CD8-positive, alpha-beta memory T cell (primary cell): ENCODE measurements around the gene TPGS1. TPM values are rescaled to one million over a fixed set of nuclear protein-coding genes. Genes with fewer than 3 reads are reported as not detected.

Experiments
- CTCF ChIA-PET: fragments of 350-600 bp; sonication (Branson Sonifier 250); formaldehyde crosslinking; loops from one replicate; lab custom pipeline; 2021; ENCODE audit warnings: antibody characterized with exemption; lab: Charles Lee
- POLR2A ChIA-PET: fragments of 350-600 bp; sonication (Branson Sonifier 250); formaldehyde crosslinking; loops from one replicate; lab custom pipeline; 2021; ENCODE audit warnings: antibody characterized with exemption; lab: Charles Lee
- DNase-seq, 5 donors: peaks; one replicate each; pipeline versions ENCODE4 v3.0.0 to v3.0.0-alpha.2; 2020 to 2022; ENCODE audit warnings: mixed read lengths in 1 of 5
- H3K27ac ChIP-seq: one replicate; pipeline ENCODE4 v1.7.0; 2013; ENCODE audit warnings: low read depth, mild to moderate bottlenecking, low read length, moderate library complexity
- H3K27me3 ChIP-seq: 2 replicates; pipeline ENCODE4 v1.7.0; 2013; ENCODE audit warnings: low read length, mild to moderate bottlenecking; ENCODE audit not compliant: insufficient read depth, poor library complexity, severe bottlenecking
- H3K36me3 ChIP-seq: 2 replicates; pipeline ENCODE4 v1.7.0; 2013; ENCODE audit warnings: mild to moderate bottlenecking, low read length, moderate library complexity; ENCODE audit not compliant: insufficient read depth
- H3K4me1 ChIP-seq: 2 replicates; pipeline ENCODE4 v1.7.0; 2013; ENCODE audit warnings: mild to moderate bottlenecking, low read length, moderate library complexity; ENCODE audit not compliant: insufficient read depth
- H3K4me3 ChIP-seq: 2 replicates; pipeline ENCODE4 v1.7.0; 2013; ENCODE audit warnings: mild to moderate bottlenecking, low read length
- H3K9me3 ChIP-seq: 2 replicates; pipeline ENCODE4 v1.7.0; 2013; ENCODE audit warnings: mild to moderate bottlenecking, low read length
- H3K27ac Mint-ChIP-seq, 8 donors: one replicate each; pipeline ENCODE4 v1.8.0; 2020 to 2021; ENCODE audit warnings: mixed read lengths in 8 of 8, mild to moderate bottlenecking in 6 of 8, inconsistent platforms in 3 of 8, moderate library complexity in 3 of 8
- H3K27me3 Mint-ChIP-seq, 2 donors: one replicate each; pipeline ENCODE4 v1.8.0; 2020 to 2021; ENCODE audit warnings: mixed read lengths in 2 of 2, mild to moderate bottlenecking in 1 of 2, moderate library complexity in 1 of 2
- H3K36me3 Mint-ChIP-seq, 3 donors: one replicate each; pipeline ENCODE4 v1.8.0; 2020 to 2021; ENCODE audit warnings: mixed read lengths in 3 of 3, inconsistent platforms in 1 of 3, mild to moderate bottlenecking in 1 of 3
- H3K4me1 Mint-ChIP-seq, 3 donors: one replicate each; pipeline ENCODE4 v1.8.0; 2020 to 2021; ENCODE audit warnings: mixed read lengths in 3 of 3, inconsistent platforms in 1 of 3, mild to moderate bottlenecking in 1 of 3
- H3K4me3 Mint-ChIP-seq, 7 donors: one replicate each; pipeline ENCODE4 v1.8.0; 2020 to 2021; ENCODE audit warnings: mixed read lengths in 7 of 7, mild to moderate bottlenecking in 6 of 7, moderate library complexity in 4 of 7, inconsistent platforms in 2 of 7
- H3K9me3 Mint-ChIP-seq, 5 donors: one replicate each; pipeline ENCODE4 v1.8.0; 2020 to 2022; ENCODE audit warnings: mixed read lengths in 5 of 5, mild to moderate bottlenecking in 3 of 5, moderate library complexity in 2 of 5, inconsistent platforms in 1 of 5
- polyA plus RNA-seq: library from polyadenylated mRNA; unstranded; fragments of 300-500 nt; fragmentation: Illumina TruSeq; gene quantifications from one replicate; pipeline ENCODE4 v1.2.3, GENCODE V29; 2021
- total RNA-seq, 2 experiments: library from RNA; stranded (reverse); gene quantifications; one replicate each; pipeline ENCODE4 v1.2.3, GENCODE V29; 2021

The TPGS1 gene
- total and polyA plus RNA-seq, 3 experiments from 2014 or later, result 18.6 to 50.3 (median 20.0) TPM

GRCh38 chr19:512547-513365 is 5.5 kb downstream of the TPGS1 start:
- Mint-ChIP-seq H3K36me3 (peaks cover 0 to 9% (median 7%) of the 10 kb centered on the region in 3 donors), H3K4me3 (peak overlapping the region in 1 of 7 donors; percentile 91), H3K9me3 (no peaks in the 10 kb centered on the region), H3K27ac (peak overlapping the region; percentile 61 to 100 (median 100)), H3K27me3 (peaks cover 0 to 1% of the 10 kb centered on the region in 2 donors), H3K4me1 (peaks cover 35 to 59% (median 48%) of the 10 kb centered on the region in 3 donors)
- ChIA-PET CTCF (interaction anchor here (4.7 kb wide), 1 partner anchor 18 kb away, joined by 55 read pairs; the partner anchor contains the start of gene CDC34), POLR2A (no interaction called here)
- DNase-seq, result no peak
- H3K27ac ChIP-seq, result no peak overlapping the region
- no peaks in the 10 kb centered on the region for H3K27me3 ChIP-seq
- H3K36me3 ChIP-seq, result no peaks in the 10 kb centered on the region
- peaks cover 47% of the 10 kb centered on the region for H3K4me1 ChIP-seq
- H3K4me3 ChIP-seq, result no peak overlapping the region
- H3K9me3 ChIP-seq, result no peaks in the 10 kb centered on the region

DNA sequence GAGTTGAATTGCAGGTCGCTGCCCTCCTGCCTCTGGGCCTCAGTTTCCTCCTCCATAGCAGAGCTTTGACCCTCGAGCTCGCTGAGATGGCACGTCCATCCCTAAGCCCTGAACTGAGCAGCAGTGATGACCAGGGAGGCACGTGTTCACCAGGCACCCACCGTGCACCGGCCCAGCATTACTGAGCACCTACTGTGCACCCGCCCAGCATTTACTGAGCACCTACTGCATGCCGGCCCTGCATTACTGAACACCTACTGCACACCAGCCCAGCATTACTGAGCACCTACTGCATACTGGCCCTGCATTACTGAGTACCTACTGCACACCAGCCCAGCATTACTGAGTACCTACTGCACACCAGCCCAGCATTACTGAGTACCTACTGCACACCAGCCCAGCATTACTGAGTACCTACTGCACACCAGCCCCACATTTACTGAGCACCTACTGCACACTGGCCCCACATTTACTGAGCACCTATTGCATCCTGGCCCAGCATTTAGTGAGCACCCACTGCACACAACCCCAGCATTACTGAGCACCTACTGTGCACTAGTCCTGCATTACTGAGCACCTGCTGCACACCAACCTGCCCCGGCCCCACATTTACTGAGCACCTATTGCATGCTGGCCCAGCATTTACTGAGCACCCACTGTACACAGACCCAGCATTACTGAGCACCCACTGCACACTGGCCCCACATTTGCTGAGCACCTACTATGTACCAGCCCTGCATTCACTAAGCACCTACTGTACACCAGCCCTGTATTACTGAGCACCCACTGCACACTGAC is 6.3 kb downstream of the TPGS1 start:
- Mint-ChIP-seq H3K4me3 (no peak overlapping the region), H3K27ac (peak overlapping the region; percentile 15 to 94 (median 78)), H3K4me1 (peaks cover 29 to 51% (median 40%) of the 10 kb centered on the region in 3 donors), H3K27me3 (peaks cover 0 to 1% of the 10 kb centered on the region in 2 donors), H3K36me3 (peaks cover 0 to 7% (median 7%) of the 10 kb centered on the region in 3 donors), H3K9me3 (no peaks in the 10 kb centered on the region)
- H3K27ac ChIP-seq, result no peak overlapping the region
- peaks cover 39% of the 10 kb centered on the region for H3K4me1 ChIP-seq
- no peak for DNase-seq
- ChIA-PET POLR2A (no interaction called here), CTCF (interaction anchor here (4.7 kb wide), 1 partner anchor 17 kb away, joined by 55 read pairs; the partner anchor contains the start of gene CDC34)
- no peak overlapping the region for H3K4me3 ChIP-seq
- no peaks in the 10 kb centered on the region for H3K36me3 ChIP-seq
- no peaks in the 10 kb centered on the region for H3K9me3 ChIP-seq
- H3K27me3 ChIP-seq, result no peaks in the 10 kb centered on the region

DNA sequence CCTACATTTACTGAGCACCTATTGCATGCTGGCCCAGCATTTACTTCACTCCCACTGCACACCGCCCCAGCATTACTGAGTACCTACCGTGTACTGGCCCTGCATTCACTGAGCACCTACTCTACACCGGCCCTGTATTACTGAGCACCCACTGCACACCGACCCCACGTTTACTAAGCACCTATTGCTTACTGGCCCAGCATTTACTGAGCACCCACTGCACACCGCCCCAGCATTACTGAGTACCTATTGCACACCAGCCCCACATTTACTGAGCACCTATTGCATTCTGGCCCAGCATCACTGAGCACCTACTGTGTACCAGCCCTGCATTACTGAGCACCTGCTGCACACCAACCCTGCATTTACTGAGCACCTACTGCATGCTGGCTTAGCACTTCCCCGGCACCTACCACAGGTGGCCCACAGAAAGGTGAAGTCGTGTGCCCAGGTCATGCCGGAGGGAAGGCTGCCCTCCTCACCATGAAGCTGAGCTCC is 6.9 kb downstream of the TPGS1 start:
- Mint-ChIP-seq H3K36me3 (peaks cover 0 to 7% (median 7%) of the 10 kb centered on the region in 3 donors), H3K4me1 (peaks cover 24 to 45% (median 35%) of the 10 kb centered on the region in 3 donors), H3K4me3 (peak overlapping the region in 1 of 7 donors; percentile 65), H3K27ac (peak overlapping the region; percentile 15 to 94 (median 78)), H3K27me3 (peaks cover 0 to 1% of the 10 kb centered on the region in 2 donors), H3K9me3 (no peaks in the 10 kb centered on the region)
- Histone ChIP-seq H3K27ac (no peak overlapping the region), H3K36me3 (no peaks in the 10 kb centered on the region), H3K9me3 (no peaks in the 10 kb centered on the region), H3K27me3 (no peaks in the 10 kb centered on the region), H3K4me1 (peaks cover 33% of the 10 kb centered on the region), H3K4me3 (no peak overlapping the region)
- ChIA-PET POLR2A (no interaction called here), CTCF (interaction anchor here (0.9 kb wide), 1 partner anchor 7 kb away, joined by 4 read pairs; no protein-coding TSS in a partner anchor)
- no peak for DNase-seq

DNA sequence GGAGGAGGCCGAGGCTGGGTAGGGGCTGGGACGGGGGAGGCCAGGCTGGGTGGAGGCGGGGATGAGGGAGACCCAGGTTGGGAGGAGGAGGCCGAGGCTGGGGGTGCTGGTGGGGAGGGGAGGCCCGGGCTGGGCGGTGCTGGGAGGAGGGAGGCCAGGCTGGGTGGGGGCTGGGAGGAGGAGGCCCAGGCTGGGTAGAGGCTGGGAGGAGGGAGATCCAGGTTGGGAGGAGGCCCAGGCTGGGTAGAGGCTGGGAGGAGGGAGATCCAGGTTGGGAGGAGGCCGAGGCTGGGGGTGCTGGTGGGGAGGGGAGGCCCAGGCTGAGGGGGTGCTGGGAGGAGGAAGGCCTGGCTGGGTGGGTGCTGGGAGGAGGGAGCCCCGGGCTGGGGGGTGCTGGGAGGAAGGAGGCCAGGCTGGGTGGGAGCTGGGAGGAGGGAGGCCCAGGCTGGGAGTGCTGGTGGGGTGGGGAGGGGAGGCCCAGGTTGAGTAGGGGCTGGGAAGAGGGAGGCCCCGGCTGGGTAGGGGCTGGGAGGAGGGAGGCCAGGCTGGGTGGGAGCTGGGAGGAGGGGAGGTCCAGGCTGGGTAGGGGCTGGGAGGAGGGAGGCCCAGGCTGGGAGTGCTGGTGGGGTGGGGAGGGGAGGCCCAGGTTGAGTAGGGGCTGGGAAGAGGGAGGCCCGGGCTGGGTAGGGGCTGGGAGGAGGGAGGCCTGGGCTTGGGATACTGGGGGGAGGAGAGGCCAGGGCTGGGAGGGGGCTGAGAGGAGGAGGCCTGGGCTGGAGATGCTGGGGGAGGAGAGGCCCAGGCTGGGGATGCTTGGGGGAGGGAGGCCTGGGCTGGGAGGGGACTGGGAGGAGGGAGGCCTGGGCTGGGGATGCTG is 10.7 kb downstream of the TPGS1 start:
- H3K9me3 Mint-ChIP-seq, result no peaks in the 10 kb centered on the region
- Histone ChIP-seq H3K9me3 (no peaks in the 10 kb centered on the region), H3K4me3 (no peak overlapping the region), H3K36me3 (no peaks in the 10 kb centered on the region), H3K27me3 (no peaks in the 10 kb centered on the region), H3K4me1 (no peaks in the 10 kb centered on the region), H3K27ac (no peak overlapping the region)
- no peaks in the 10 kb centered on the region for H3K27me3 Mint-ChIP-seq
- peaks cover 15 to 22% (median 21%) of the 10 kb centered on the region in 3 donors for H3K4me1 Mint-ChIP-seq
- H3K4me3 Mint-ChIP-seq, result no peak overlapping the region
- ChIA-PET CTCF (interaction anchor here (0.9 to 2.3 kb wide), 4 partner anchors 7 to 56 kb away, joined by 3 to 7 read pairs (median 6); partner anchors contain the start of gene TPGS1), POLR2A (no interaction called here)
- no peak for DNase-seq
- H3K36me3 Mint-ChIP-seq, result peaks cover 0 to 6% (median 4%) of the 10 kb centered on the region in 3 donors
- peak overlapping the region in 1 of 8 donors; percentile 35 for H3K27ac Mint-ChIP-seq

- Histone ChIP-seq H3K4me1 (no peaks in the 10 kb centered on the region), H3K27ac (no peak overlapping the region), H3K36me3 (no peaks in the 10 kb centered on the region), H3K4me3 (no peak overlapping the region), H3K27me3 (no peaks in the 10 kb centered on the region), H3K9me3 (no peaks in the 10 kb centered on the region)
- peaks cover 0 to 5% (median 4%) of the 10 kb centered on the region in 3 donors for H3K36me3 Mint-ChIP-seq
- H3K4me3 Mint-ChIP-seq, result no peak overlapping the region
- DNase-seq, result peak in 4 of 5 donors; percentile 33 to 80 (median 60)
- peaks cover 15 to 19% (median 16%) of the 10 kb centered on the region in 3 donors for H3K4me1 Mint-ChIP-seq
- no peaks in the 10 kb centered on the region for H3K27me3 Mint-ChIP-seq
- H3K27ac Mint-ChIP-seq, result peak overlapping the region in 1 of 8 donors; percentile 43
- POLR2A ChIA-PET, result no interaction called here
- H3K9me3 Mint-ChIP-seq, result no peaks in the 10 kb centered on the region
- CTCF ChIA-PET, result interaction anchor here (0.6 to 2.3 kb wide), 4 partner anchors 8 to 59 kb away, joined by 3 to 7 read pairs (median 6); no protein-coding TSS in a partner anchor
These were observed 11.4 kb downstream of the TPGS1 start for GRCh38 chr19:518598-519231.

DNA sequence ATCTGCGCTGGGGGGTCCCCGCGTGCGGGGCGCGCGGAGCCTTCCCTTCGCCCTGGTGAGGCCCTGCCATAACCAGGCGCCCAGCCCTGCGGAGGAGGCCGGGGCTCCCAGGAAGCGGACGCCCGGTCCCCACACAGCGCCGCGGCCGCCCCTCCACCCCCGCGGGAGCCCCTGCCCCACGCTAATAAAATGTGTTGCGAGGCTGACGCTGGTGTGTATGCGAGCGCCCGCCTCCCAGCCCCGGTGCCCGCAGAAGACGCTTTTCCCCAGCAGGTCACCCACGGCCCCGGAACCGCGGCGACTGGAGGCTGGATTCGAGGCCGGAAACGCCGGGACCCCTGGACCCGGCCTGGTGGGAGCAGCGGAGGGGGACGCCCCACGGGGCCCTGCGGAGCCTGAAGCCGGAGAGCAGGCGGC is 12.2 kb downstream of the TPGS1 start:
- Mint-ChIP-seq H3K9me3 (no peaks in the 10 kb centered on the region), H3K4me1 (peaks cover 9 to 13% (median 10%) of the 10 kb centered on the region in 3 donors), H3K27me3 (no peaks in the 10 kb centered on the region), H3K4me3 (no peak overlapping the region), H3K27ac (no peak overlapping the region), H3K36me3 (no peaks in the 10 kb centered on the region)
- ChIA-PET CTCF (interaction anchor here (0.6 to 3.6 kb wide), 5 partner anchors 9 to 58 kb away, joined by 3 to 24 read pairs (median 7); no protein-coding TSS in a partner anchor), POLR2A (no interaction called here)
- Histone ChIP-seq H3K36me3 (no peaks in the 10 kb centered on the region), H3K27me3 (no peaks in the 10 kb centered on the region), H3K27ac (no peak overlapping the region), H3K4me1 (no peaks in the 10 kb centered on the region), H3K9me3 (no peaks in the 10 kb centered on the region), H3K4me3 (no peak overlapping the region)
- no peak for DNase-seq
